Mesothelial cell of epicardium (in vitro differentiated cells): ENCODE data around the gene IFIT1B. TPM values are rescaled to one million over a fixed set of nuclear protein-coding genes. Genes with fewer than 3 reads are reported as not detected.

Experiments
- DNase-seq, 2 experiments: peaks; one replicate each; pipeline ENCODE4 v3.0.0; 2021; ENCODE audit warnings: low spot score in 2 of 2; ENCODE audit not compliant: unreplicated experiment in 2 of 2
- H3K27ac Mint-ChIP-seq: 2 replicates; pipeline ENCODE4 v1.8.0; 2021; ENCODE audit warnings: mixed read lengths
- H3K27me3 Mint-ChIP-seq: 2 replicates; pipeline ENCODE4 v1.8.0; 2021; ENCODE audit warnings: low read depth, mixed read lengths
- H3K36me3 Mint-ChIP-seq: 2 replicates; pipeline ENCODE4 v1.8.0; 2021; ENCODE audit warnings: mixed read lengths
- H3K4me1 Mint-ChIP-seq: 2 replicates; pipeline ENCODE4 v1.8.0; 2021; ENCODE audit warnings: mixed read lengths
- H3K4me3 Mint-ChIP-seq: 2 replicates; pipeline ENCODE4 v1.8.0; 2021; ENCODE audit warnings: mild to moderate bottlenecking, moderate library complexity, mixed read lengths
- H3K9me3 Mint-ChIP-seq: 2 replicates; pipeline ENCODE4 v1.8.0; 2021; ENCODE audit warnings: mixed read lengths
- CTCF ChIP-seq: fragments of 200-600 bp; sonication (generic); IDR thresholded peaks from one replicate; pipeline ENCODE4 v1.5.0; 2021; ENCODE audit warnings: antibody characterized with exemption; ENCODE audit not compliant: unreplicated experiment
- total RNA-seq: library from RNA; stranded (reverse); gene quantifications from 3 replicates; pipeline ENCODE4 v1.2.1, GENCODE V29; 2021

Gene IFIT1B
- total RNA-seq, 1 donor from 2014 or later: not detected

GRCh38 chr10:89425000-89425399 lies 47.1 kb downstream of the IFIT1B start:
- no peaks in the 10 kb centered on the region for H3K9me3 Mint-ChIP-seq
- peaks cover 2% of the 10 kb centered on the region for H3K27me3 Mint-ChIP-seq
- DNase-seq: no peak
- TF ChIP-seq CTCF: no peak
- H3K27ac Mint-ChIP-seq: no peak overlapping the region
- peaks cover 6% of the 10 kb centered on the region for H3K4me1 Mint-ChIP-seq
- no peak overlapping the region for H3K4me3 Mint-ChIP-seq
- H3K36me3 Mint-ChIP-seq: peaks cover 5% of the 10 kb centered on the region

- Mint-ChIP-seq H3K9me3 (no peaks in the 10 kb centered on the region), H3K4me1 (peaks cover 5% of the 10 kb centered on the region), H3K27ac (no peak overlapping the region), H3K4me3 (no peak overlapping the region), H3K27me3 (peaks cover 2% of the 10 kb centered on the region), H3K36me3 (peaks cover 2% of the 10 kb centered on the region)
- TF ChIP-seq CTCF: peak; percentile 68
- no peak for DNase-seq
These were observed 48.5 kb downstream of the IFIT1B start for GRCh38 chr10:89426230-89426868.

GRCh38 chr10:89427629-89428028 lies 49.8 kb downstream of the IFIT1B start:
- peaks cover 17% of the 10 kb centered on the region for H3K4me1 Mint-ChIP-seq
- no peak overlapping the region for H3K4me3 Mint-ChIP-seq
- no peaks in the 10 kb centered on the region for H3K9me3 Mint-ChIP-seq
- H3K36me3 Mint-ChIP-seq: no peaks in the 10 kb centered on the region
- no peak for TF ChIP-seq CTCF
- H3K27ac Mint-ChIP-seq: no peak overlapping the region
- no peak for DNase-seq
- peaks cover 2% of the 10 kb centered on the region for H3K27me3 Mint-ChIP-seq

GRCh38 chr10:89428877-89429276 lies 51.0 kb downstream of the IFIT1B start:
- Mint-ChIP-seq H3K4me1 (peaks cover 17% of the 10 kb centered on the region), H3K27ac (no peak overlapping the region), H3K4me3 (no peak overlapping the region), H3K27me3 (peaks cover 2% of the 10 kb centered on the region), H3K36me3 (no peaks in the 10 kb centered on the region), H3K9me3 (no peaks in the 10 kb centered on the region)
- DNase-seq: no peak
- TF ChIP-seq CTCF: no peak

GRCh38 chr10:89431977-89432376 lies 54.1 kb downstream of the IFIT1B start:
- Mint-ChIP-seq H3K27ac (peak overlapping the region; percentile 62), H3K4me1 (peaks cover 13% of the 10 kb centered on the region), H3K9me3 (no peaks in the 10 kb centered on the region), H3K36me3 (no peaks in the 10 kb centered on the region), H3K27me3 (no peaks in the 10 kb centered on the region), H3K4me3 (no peak overlapping the region)
- TF ChIP-seq CTCF: no peak
- DNase-seq: no peak

Other genes with a start within 250 kb of the IFIT1B start
- not detected in 3 replicates for gene CH25H, start 170.7 kb upstream of the IFIT1B start, total RNA-seq
- 24.2 to 27.3 TPM (median 24.8 TPM) in 3 replicates for gene LIPA, start 126.3 kb upstream of the IFIT1B start, total RNA-seq
- 2.3 to 3.6 TPM (median 2.9 TPM) in 3 replicates for gene IFIT2, start 76.0 kb upstream of the IFIT1B start, total RNA-seq
- gene IFIT3, start 50.1 kb upstream of the IFIT1B start, total RNA-seq: 14.3 to 17.8 TPM (median 14.9 TPM) in 3 replicates
- 34.5 to 44.1 TPM (median 35.4 TPM) in 3 replicates for gene IFIT1, start 14.6 kb downstream of the IFIT1B start, total RNA-seq
- 19.1 to 20.5 TPM (median 20.1 TPM) in 3 replicates for gene IFIT5, start 36.5 kb downstream of the IFIT1B start, total RNA-seq
- gene SLC16A12, start 157.5 kb downstream of the IFIT1B start, total RNA-seq: 3.0 to 3.1 TPM (median 3.1 TPM) in 3 replicates